GM12891 (cell line): Measurements from ENCODE around the gene FOXO1.

Experiments used
- POLR2A ChIP-seq: IDR thresholded peaks from 2 replicates; pipeline ENCODE4 v1.6.1; 2011; ENCODE audit warnings: low read depth, low read length, control low read depth
- POLR2AphosphoS5 ChIP-seq: IDR thresholded peaks from 2 replicates; pipeline ENCODE4 v1.6.1; 2011; ENCODE audit warnings: low read depth, low read length, control low read depth

DNA sequence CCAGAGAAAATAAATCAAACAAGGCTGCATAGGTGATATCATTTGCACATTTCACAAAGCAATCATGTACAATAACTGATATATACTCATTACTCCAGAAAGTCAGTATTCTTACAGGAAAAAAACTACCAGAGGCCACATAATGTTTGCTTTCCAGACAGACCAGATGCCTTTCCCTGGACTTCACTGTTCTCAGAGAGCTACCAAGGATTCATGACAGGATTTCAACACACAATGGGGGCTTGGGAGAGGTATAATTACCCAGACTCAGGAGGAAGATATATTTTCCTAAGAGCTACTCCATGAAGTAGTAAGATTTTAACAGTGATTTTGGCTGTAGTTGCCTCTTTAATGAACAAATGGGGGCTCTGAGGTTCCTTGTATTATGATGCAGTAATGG lies 110.0 kb downstream of the FOXO1 start:
- TF ChIP-seq POLR2A (no peak), POLR2AphosphoS5 (no peak)
